NB4 (cell line): ENCODE measurements around the gene HOATZ.

Experiments used
- DNase-seq: peaks from one replicate; pipeline ENCODE4 v3.0.0; 2010; ENCODE audit warnings: low read depth
- H3K4me3 ChIP-seq: one replicate; pipeline ENCODE4 v1.5.1; 2011; ENCODE audit warnings: mild to moderate bottlenecking, low read depth, low read length, moderate library complexity
- MYC ChIP-seq: IDR thresholded peaks from 2 replicates; pipeline ENCODE4 v1.6.1; 2011; ENCODE audit warnings: low read depth, low read length
- POLR2A ChIP-seq: IDR thresholded peaks from 2 replicates; pipeline ENCODE4 v1.6.1; 2011; ENCODE audit warnings: mild to moderate bottlenecking; ENCODE audit not compliant: insufficient read length; ENCODE audit errors: extremely low read depth
- TF ChIP-seq, protein P1 (sequence below): IDR thresholded peaks from 2 replicates; pipeline ENCODE4 v1.6.1; 2011; ENCODE audit warnings: low read depth, low read length
- TF ChIP-seq, protein P2 (sequence below): IDR thresholded peaks from one replicate; pipeline ENCODE4 v1.5.1; 2012; ENCODE audit warnings: low read depth, low read length

HOATZ gene

DNA sequence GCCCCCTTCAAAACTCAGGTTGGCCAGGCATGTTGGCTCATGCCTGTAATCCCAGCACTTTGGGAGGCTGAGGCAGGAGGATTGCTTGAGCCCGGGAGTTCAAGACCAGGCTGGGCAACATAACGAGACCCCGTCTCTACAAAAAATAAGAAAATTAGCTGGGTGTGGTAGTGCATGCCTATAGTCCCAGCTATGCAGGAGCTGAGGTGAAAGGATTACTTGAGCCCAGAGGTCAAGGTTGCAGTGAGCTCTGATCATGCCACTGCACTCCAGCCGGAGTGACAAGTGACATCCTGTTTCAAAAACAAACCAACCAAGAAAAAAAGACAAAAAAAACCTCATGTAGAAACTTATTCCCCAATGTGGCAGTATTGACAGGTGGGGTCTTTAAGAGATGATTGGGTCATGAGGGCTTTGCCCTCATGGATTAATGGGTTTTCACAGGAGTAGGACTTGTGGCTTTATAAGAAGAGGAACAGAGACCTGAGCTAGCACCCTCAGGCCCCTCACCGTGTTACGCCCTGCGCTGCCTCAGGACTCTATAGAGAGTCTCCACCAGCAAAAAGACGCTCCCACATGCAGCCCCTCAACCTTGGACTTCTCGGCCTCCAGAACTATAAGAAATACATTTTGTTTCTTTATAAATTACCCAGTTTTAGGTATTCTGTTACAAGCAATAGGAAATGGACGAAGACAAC lies 48.3 kb downstream of the HOATZ start:
- DNase-seq = no peak
- H3K4me3 ChIP-seq = no peak overlapping the region
- TF ChIP-seq POLR2A (no peak), MYC (no peak)
- TF ChIP-seq, protein P1, sequence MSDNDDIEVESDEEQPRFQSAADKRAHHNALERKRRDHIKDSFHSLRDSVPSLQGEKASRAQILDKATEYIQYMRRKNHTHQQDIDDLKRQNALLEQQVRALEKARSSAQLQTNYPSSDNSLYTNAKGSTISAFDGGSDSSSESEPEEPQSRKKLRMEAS = no peak
- TF ChIP-seq, protein P2, sequence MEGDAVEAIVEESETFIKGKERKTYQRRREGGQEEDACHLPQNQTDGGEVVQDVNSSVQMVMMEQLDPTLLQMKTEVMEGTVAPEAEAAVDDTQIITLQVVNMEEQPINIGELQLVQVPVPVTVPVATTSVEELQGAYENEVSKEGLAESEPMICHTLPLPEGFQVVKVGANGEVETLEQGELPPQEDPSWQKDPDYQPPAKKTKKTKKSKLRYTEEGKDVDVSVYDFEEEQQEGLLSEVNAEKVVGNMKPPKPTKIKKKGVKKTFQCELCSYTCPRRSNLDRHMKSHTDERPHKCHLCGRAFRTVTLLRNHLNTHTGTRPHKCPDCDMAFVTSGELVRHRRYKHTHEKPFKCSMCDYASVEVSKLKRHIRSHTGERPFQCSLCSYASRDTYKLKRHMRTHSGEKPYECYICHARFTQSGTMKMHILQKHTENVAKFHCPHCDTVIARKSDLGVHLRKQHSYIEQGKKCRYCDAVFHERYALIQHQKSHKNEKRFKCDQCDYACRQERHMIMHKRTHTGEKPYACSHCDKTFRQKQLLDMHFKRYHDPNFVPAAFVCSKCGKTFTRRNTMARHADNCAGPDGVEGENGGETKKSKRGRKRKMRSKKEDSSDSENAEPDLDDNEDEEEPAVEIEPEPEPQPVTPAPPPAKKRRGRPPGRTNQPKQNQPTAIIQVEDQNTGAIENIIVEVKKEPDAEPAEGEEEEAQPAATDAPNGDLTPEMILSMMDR = no peak

DNA sequence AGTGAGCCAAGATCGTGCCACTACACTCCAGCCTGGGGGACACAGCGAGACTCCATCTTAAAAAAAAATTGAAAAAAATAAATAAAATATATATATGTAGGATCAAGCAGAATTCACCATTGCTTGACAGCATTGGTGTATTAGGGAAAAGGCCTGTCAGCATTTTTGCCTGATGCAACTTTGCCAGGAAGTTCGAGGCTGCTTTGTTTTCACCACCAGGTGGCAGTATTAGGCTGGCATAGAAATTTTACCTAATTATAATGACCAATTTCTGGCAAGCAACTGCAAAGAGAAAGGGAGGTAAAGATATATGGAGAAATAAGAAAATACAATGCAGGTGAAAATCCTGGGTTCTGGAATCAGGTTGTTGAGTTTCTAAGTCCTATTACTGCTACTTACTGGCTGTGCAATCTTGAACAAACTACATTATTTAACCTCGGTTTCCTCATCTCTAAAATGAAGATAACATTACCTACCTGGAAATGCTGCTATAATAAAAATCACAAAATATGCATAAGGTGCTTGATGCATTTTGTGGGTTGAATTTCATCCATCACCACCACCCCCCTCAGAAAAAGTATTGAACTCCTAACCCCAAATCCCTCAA lies 50.6 kb downstream of the HOATZ start:
- peak; percentile 72 for DNase-seq
- TF ChIP-seq, protein P2 = peak; percentile 90
- TF ChIP-seq, protein P1 = no peak

DNA sequence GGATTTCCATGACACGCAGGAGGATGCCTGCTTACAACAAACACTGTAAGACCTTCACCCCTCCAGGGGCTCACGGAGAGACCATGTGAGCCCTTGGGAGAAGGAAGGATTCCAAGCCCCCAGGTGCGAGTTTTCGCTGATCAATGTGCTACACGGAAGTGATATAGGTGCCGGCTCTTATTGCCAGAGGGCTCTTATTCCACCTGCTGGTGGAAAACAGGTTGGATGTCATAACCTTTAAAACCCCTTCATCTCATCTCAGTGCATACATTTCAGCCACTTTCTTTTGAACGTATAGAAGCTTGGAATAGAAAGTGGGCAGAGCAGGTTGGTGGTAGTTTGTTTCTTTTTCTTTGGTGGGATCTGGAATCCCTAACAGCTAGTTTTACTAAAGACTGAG lies 51.7 kb downstream of the HOATZ start:
- H3K4me3 ChIP-seq = no peak overlapping the region
- no peak for DNase-seq
- TF ChIP-seq, protein P1 = no peak
- no peak for TF ChIP-seq POLR2A

More for the DNA sequence above, 50.6 kb downstream of the HOATZ start:
- no peak overlapping the region for H3K4me3 ChIP-seq

DNA sequence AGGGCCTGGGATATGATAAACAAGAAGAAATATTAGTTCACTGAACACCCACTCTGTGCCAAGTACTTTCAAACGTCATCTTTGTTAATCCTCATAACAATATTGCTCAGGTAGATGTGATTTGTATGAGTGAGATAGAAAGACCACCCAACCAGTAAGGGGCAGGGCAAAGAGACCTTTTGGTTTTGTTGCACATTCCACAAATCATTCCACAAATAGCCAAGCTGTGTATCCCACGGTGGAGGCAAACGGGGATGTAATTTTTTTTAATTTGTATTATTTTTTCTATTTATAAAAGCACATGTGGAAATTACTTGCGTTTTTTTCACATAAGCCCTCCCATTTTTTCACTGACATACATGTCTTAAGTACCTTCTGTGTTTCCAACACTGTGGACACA lies 54.9 kb downstream of the HOATZ start:
- TF ChIP-seq MYC = no peak
- TF ChIP-seq, protein P1 = no peak
- TF ChIP-seq, protein P2 = no peak
- TF ChIP-seq POLR2A = no peak
- no peak for DNase-seq
- no peak overlapping the region for H3K4me3 ChIP-seq

DNA sequence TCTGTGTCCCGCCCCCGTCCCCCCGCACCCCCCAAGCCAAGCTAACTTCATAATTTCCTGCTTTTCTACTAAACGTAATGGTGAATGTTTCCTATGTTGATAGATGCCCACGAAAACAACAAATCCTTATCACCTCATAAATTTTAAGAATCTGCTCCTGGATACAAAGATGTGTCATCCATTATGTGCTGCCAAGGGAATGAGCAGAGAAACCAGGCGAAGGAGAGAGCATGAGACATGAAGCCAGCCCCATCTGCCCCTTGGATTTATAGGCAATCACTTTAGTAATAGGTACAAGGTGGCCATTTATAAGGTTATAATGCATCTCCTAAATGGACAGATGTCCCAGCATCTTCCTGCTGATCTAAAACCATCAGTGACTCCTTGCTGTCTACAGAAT lies 56.2 kb downstream of the HOATZ start:
- H3K4me3 ChIP-seq = no peak overlapping the region
- no peak for DNase-seq
- TF ChIP-seq MYC = no peak
- TF ChIP-seq, protein P2 = no peak
- no peak for TF ChIP-seq POLR2A
- TF ChIP-seq, protein P1 = no peak

DNA sequence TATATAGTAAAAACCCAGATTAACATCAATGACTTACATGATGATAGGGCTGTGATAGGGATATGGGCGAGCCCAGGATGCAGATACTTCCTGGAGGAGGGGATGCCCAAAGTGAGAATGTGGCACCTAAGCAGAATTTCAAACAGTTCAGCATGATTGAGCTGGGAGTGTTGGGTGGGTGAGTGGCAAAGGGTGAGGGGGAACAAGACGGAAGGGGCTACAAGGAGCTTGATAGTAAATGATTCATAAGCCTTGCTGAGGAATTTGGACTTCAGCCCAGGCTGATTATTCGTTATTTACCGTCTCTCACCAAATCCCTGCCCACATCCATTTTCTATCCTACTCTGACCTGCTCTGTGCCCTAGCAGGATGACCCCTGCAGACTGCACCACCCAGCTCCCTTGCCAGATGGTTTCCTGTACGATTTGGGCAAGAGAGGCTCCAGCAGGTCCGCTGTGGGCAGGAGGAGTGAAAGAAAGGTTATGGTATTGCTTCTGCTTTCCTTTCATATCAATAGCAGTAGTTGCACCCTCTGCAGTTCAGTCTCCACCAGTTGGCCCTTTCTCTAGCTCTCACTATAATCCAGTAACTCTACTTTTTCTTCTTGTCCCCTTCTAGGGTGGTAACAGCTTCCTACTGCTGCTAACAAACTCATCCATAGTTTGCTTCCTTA lies 57.4 kb downstream of the HOATZ start:
- no peak for DNase-seq

More for the DNA sequence above, 57.4 kb downstream of the HOATZ start:
- TF ChIP-seq, protein P2 = no peak
- TF ChIP-seq MYC (no peak), POLR2A (no peak)
- TF ChIP-seq, protein P1 = no peak
- H3K4me3 ChIP-seq = no peak overlapping the region
